ENCODE measurements around the gene CPTP.

- no peak for TF ChIP-seq CTCF (IDR thresholded peaks at IDR 0.05)
- no peak for TF ChIP-seq POLR2A (IDR thresholded peaks at IDR 0.05)
Observed at GRCh38 chr1:1297802-1298424, 26.7 kb upstream of the CPTP start.
